H1 (cell line): Measurements from ENCODE around the gene PSMC3IP. TPM values are rescaled to one million over a fixed set of nuclear protein-coding genes. Genes with fewer than 3 reads are reported as not detected.

Experiments
- CTCF ChIA-PET: fragments of 300-600 bp; sonication (Branson Sonifier 250); formaldehyde crosslinking; loops from one replicate; lab custom pipeline; 2021; ENCODE audit not compliant: partially characterized antibody; lab: Charles Lee
- POLR2A ChIA-PET: fragments of 300-600 bp; sonication (Branson Sonifier 250); formaldehyde crosslinking; loops from one replicate; lab custom pipeline; 2021; ENCODE audit warnings: inconsistent platforms; ENCODE audit not compliant: partially characterized antibody; lab: Charles Lee
- DNase-seq, 2 experiments: peaks; one replicate each; pipeline versions ENCODE4 v3.0.0 to v3.0.0-alpha.2; 2010 to 2022; ENCODE audit warnings: low spot score in 2 of 2, low read depth in 1 of 2, mixed read lengths in 1 of 2
- FAIRE-seq: peaks from 2 replicates; lab custom pipeline; 2011; peaks lifted over from hg19 to GRCh38; lab: Jason Lieb, UNC
- H2AFZ ChIP-seq: 2 replicates; pipeline ENCODE4 v1.8.1; 2012; ENCODE audit warnings: low read length, inconsistent platforms
- H2AK5ac ChIP-seq: 2 replicates; pipeline ENCODE4 v1.6.1; 2013; ENCODE audit warnings: low read depth, low read length
- H2BK120ac ChIP-seq: replicated peaks from 2 replicates; pipeline ENCODE3; 2013; ENCODE audit warnings: low read depth, low read length, inconsistent platforms
- H2BK12ac ChIP-seq: 2 replicates; pipeline ENCODE4 v1.6.1; 2013; ENCODE audit warnings: low read depth, low read length
- H2BK15ac ChIP-seq: 2 replicates; pipeline ENCODE4 v1.6.1; 2013; ENCODE audit warnings: low read length
- H2BK20ac ChIP-seq: 2 replicates; pipeline ENCODE4 v1.6.1; 2013; ENCODE audit warnings: low read length
- H2BK5ac ChIP-seq: 2 replicates; pipeline ENCODE4 v1.6.1; 2013; ENCODE audit warnings: low read depth, low read length
- H3K14ac ChIP-seq: 2 replicates; pipeline ENCODE4 v1.6.1; 2013; ENCODE audit warnings: inconsistent platforms; ENCODE audit not compliant: insufficient read length
- H3K18ac ChIP-seq: 2 replicates; pipeline ENCODE4 v1.6.1; 2013; ENCODE audit warnings: low read length; ENCODE audit errors: extremely low read depth
- H3K23ac ChIP-seq: 2 replicates; pipeline ENCODE4 v1.6.1; 2013; ENCODE audit warnings: inconsistent platforms; ENCODE audit not compliant: insufficient read length
- H3K23me2 ChIP-seq: 2 replicates; pipeline ENCODE4 v1.6.1; 2013; ENCODE audit warnings: low read depth, low read length
- H3K27ac ChIP-seq: 2 replicates; pipeline ENCODE4 v1.6.1; 2011; ENCODE audit warnings: low read depth, low read length, inconsistent platforms
- H3K27me3 ChIP-seq, 4 experiments: replicated peaks in 1 of 4; 1 replicate in 1 of 4; 2 replicates in 3 of 4; pipeline versions ENCODE4 v1.6.1 to v1.8.1; 2011 to 2013; ENCODE audit warnings: low read length in 3 of 4, mild to moderate bottlenecking in 3 of 4, inconsistent platforms in 2 of 4, mixed read lengths in 2 of 4, moderate library complexity in 1 of 4; ENCODE audit not compliant: control insufficient read depth in 3 of 4, insufficient read depth in 3 of 4; ENCODE audit errors: extremely low read depth in 1 of 4
- H3K36me3 ChIP-seq, 4 experiments: 2 replicates each; pipeline versions ENCODE4 v1.6.1 to v1.8.1; 2011 to 2013; ENCODE audit warnings: mild to moderate bottlenecking in 4 of 4, low read length in 3 of 4, moderate library complexity in 2 of 4, control low read depth in 1 of 4, inconsistent platforms in 1 of 4; ENCODE audit not compliant: insufficient read depth in 4 of 4, control insufficient read depth in 2 of 4
- H3K4ac ChIP-seq: replicated peaks from 2 replicates; pipeline ENCODE3; 2013; ENCODE audit warnings: low read length, low read depth, mixed read lengths, inconsistent platforms; ENCODE audit not compliant: insufficient read length
- H3K4me1 ChIP-seq, 4 experiments: replicated peaks in 1 of 4; 1 replicate in 1 of 4; 2 replicates in 3 of 4; pipeline versions ENCODE4 v1.6.1 to v1.8.1; 2011 to 2013; ENCODE audit warnings: low read length in 3 of 4, inconsistent platforms in 2 of 4, mixed read lengths in 1 of 4; ENCODE audit not compliant: insufficient read depth in 4 of 4, control insufficient read depth in 3 of 4
- H3K4me2 ChIP-seq, 2 experiments: 2 replicates each; pipeline versions ENCODE4 v1.6.1 to v1.8.1; 2011 to 2013; ENCODE audit warnings: low read depth in 2 of 2, low read length in 2 of 2, control low read depth in 1 of 2, inconsistent platforms in 1 of 2, mild to moderate bottlenecking in 1 of 2; ENCODE audit not compliant: insufficient read depth in 1 of 2
- H3K4me3 ChIP-seq, 4 experiments: fragments of 200-600, 300-600 bp in 1 of 4; sonication (generic), shearing (Covaris generic), sonication (Bioruptor Twin) in 1 of 4; 2 replicates each; pipeline versions ENCODE4 v1.5.1 to v1.8.1; 2011 to 2016; ENCODE audit warnings: low read length in 4 of 4, low read depth in 3 of 4, control low read depth in 2 of 4, inconsistent platforms in 2 of 4, mild to moderate bottlenecking in 2 of 4, mixed read lengths in 1 of 4, moderate library complexity in 1 of 4; ENCODE audit not compliant: insufficient read depth in 2 of 4; ENCODE audit errors: extremely low read depth in 1 of 4
- H3K56ac ChIP-seq: replicated peaks from 2 replicates; pipeline ENCODE3; 2013; ENCODE audit warnings: low read depth, mild to moderate bottlenecking, mixed read lengths, low read length, inconsistent platforms; ENCODE audit not compliant: insufficient read length
- H3K79me1 ChIP-seq: 2 replicates; pipeline ENCODE4 v1.6.1; 2013; ENCODE audit warnings: low read depth, low read length, control low read depth
- H3K79me2 ChIP-seq, 2 experiments: 2 replicates each; pipeline versions ENCODE4 v1.6.1 to v1.8.1; 2012 to 2013; ENCODE audit warnings: low read length in 2 of 2, mild to moderate bottlenecking in 2 of 2, inconsistent platforms in 1 of 2; ENCODE audit not compliant: insufficient read depth in 2 of 2, control insufficient read depth in 1 of 2
- H3K9ac ChIP-seq, 4 experiments: replicated peaks in 1 of 4; 1 replicate in 1 of 4; 2 replicates in 3 of 4; pipeline versions ENCODE4 v1.6.1 to v1.8.1; 2011 to 2013; ENCODE audit warnings: low read depth in 3 of 4, low read length in 3 of 4, control low read depth in 2 of 4, mild to moderate bottlenecking in 2 of 4, moderate library complexity in 2 of 4, inconsistent platforms in 1 of 4; ENCODE audit errors: extremely low read depth in 1 of 4
- H3K9me3 ChIP-seq, 2 experiments: 2 replicates each; pipeline versions ENCODE4 v1.6.1 to v1.8.1; 2012 to 2013; ENCODE audit warnings: mild to moderate bottlenecking in 2 of 2, moderate library complexity in 2 of 2, control low read depth in 1 of 2, inconsistent platforms in 1 of 2, low read depth in 1 of 2, low read length in 1 of 2, mixed read lengths in 1 of 2; ENCODE audit not compliant: insufficient read depth in 2 of 2
- H4K20me1 ChIP-seq, 2 experiments: replicated peaks in 1 of 2; 2 replicates each; pipeline versions ENCODE3 to v1.8.1; 2011 to 2013; ENCODE audit warnings: inconsistent platforms in 2 of 2, low read length in 2 of 2, mild to moderate bottlenecking in 1 of 2; ENCODE audit not compliant: insufficient read depth in 2 of 2, control insufficient read depth in 1 of 2
- H4K5ac ChIP-seq: 2 replicates; pipeline ENCODE4 v1.6.1; 2013; ENCODE audit warnings: low read length, low read depth, mixed read lengths, inconsistent platforms; ENCODE audit not compliant: insufficient read length
- H4K8ac ChIP-seq: 2 replicates; pipeline ENCODE4 v1.8.0; 2013; ENCODE audit warnings: mild to moderate bottlenecking, moderate library complexity, low read length, inconsistent platforms; ENCODE audit not compliant: insufficient read depth; ENCODE audit errors: extremely low read depth
- H4K91ac ChIP-seq: replicated peaks from 2 replicates; pipeline ENCODE3; 2013; ENCODE audit warnings: low read length, mixed read lengths, inconsistent platforms; ENCODE audit not compliant: insufficient read length
- ATF3 ChIP-seq: IDR thresholded peaks from 2 replicates; pipeline ENCODE4 v1.6.1; 2011; ENCODE audit warnings: low read depth, mild to moderate bottlenecking, low read length; ENCODE audit not compliant: insufficient read depth
- CHD1 ChIP-seq: IDR thresholded peaks from 2 replicates; pipeline ENCODE4 v1.6.1; 2012; ENCODE audit warnings: low read depth, low read length, improper control_type of control experiment
- CREB1 ChIP-seq: IDR thresholded peaks from 2 replicates; pipeline ENCODE4 v1.6.1; 2012; ENCODE audit warnings: inconsistent platforms
- GABPA ChIP-seq: IDR thresholded peaks from 2 replicates; pipeline ENCODE4 v1.6.1; 2011; ENCODE audit warnings: mild to moderate bottlenecking, low read length, moderate library complexity, borderline replicate concordance; ENCODE audit not compliant: insufficient read depth
- GTF2F1 ChIP-seq: IDR thresholded peaks from 2 replicates; pipeline ENCODE4 v1.6.1; 2012; ENCODE audit warnings: low read depth, low read length, improper control_type of control experiment, borderline replicate concordance
- HDAC2 ChIP-seq, 2 experiments: fragments of 300-600 bp in 1 of 2; sonication (generic) in 1 of 2; IDR thresholded peaks; 2 replicates each; pipeline ENCODE4 v1.6.1; 2011 to 2012; ENCODE audit warnings: low read depth in 2 of 2, low read length in 2 of 2, mild to moderate bottlenecking in 2 of 2, moderate library complexity in 2 of 2, borderline replicate concordance in 1 of 2, inconsistent platforms in 1 of 2
- KDM5A ChIP-seq: fragments of 200-600 bp; IDR thresholded peaks from 2 replicates; pipeline ENCODE4 v1.7.1; 2012; ENCODE audit warnings: mild to moderate bottlenecking, low read length, inconsistent platforms, mixed read lengths
- RFX5 ChIP-seq: IDR thresholded peaks from 2 replicates; pipeline ENCODE4 v1.6.1; 2011; ENCODE audit warnings: low read depth, low read length, improper control_type of control experiment, borderline replicate concordance
- SIN3A ChIP-seq, 2 experiments: IDR thresholded peaks in 1 of 2; conservative IDR thresholded peaks in 1 of 2; 2 replicates each; pipeline ENCODE4 v1.6.1; 2011 to 2012; ENCODE audit warnings: low read length in 2 of 2, improper control_type of control experiment in 1 of 2, low read depth in 1 of 2, mild to moderate bottlenecking in 1 of 2
- SIRT6 ChIP-seq: IDR thresholded peaks from one replicate; pipeline ENCODE4 v1.7.1; 2012; ENCODE audit warnings: low read length, inconsistent platforms
- TBP ChIP-seq: IDR thresholded peaks from 2 replicates; pipeline ENCODE4 v1.6.1; 2011; ENCODE audit warnings: low read depth, low read length, improper control_type of control experiment
- WGBS, 2 experiments: shearing (Covaris generic) in 1 of 2; methylation state at CpG; one replicate each; pipeline versions ENCODE4 v1.1.6 to v1.1.7; 2013 to 2015; ENCODE audit warnings: low lambda C conversion rate in 2 of 2, mixed read lengths in 2 of 2, inconsistent platforms in 1 of 2, low coverage in 1 of 2, missing lambda C conversion rate in 1 of 2; ENCODE audit not compliant: insufficient replicate concordance in 2 of 2, insufficient coverage in 1 of 2, insufficient read length in 1 of 2; ENCODE audit errors: extremely low coverage in 1 of 2, missing lambda C conversion rate in 1 of 2; 5-methylcytosine and 5-hydroxymethylcytosine counted together
- polyA plus RNA-seq, 7 experiments: library from polyadenylated mRNA; depleted of rRNA in 3 of 7; stranded (reverse) in 5 of 7; unstranded in 2 of 7; fragments of >200 nt in 5 of 7; fragments of 200-250 nt in 2 of 7; gene quantifications; 1 replicate in 5 of 7; 2 replicates in 1 of 7; 4 replicates in 1 of 7; pipeline versions ENCODE4 v1.2.1 to v1.2.3, GENCODE V29; 2011 to 2013; ENCODE audit warnings: missing spikeins in 2 of 7, mixed read lengths in 2 of 7
- total RNA-seq: library from RNA; stranded (reverse); fragmentation: NEBNext Ultra II Directional; extraction: Animal tissue kit (Norgen Biotek cat#: 25700); gene quantifications from 2 replicates; pipeline ENCODE4 v1.2.1, GENCODE V29; 2021
- TF ChIP-seq, protein P1 (sequence below): IDR thresholded peaks from 2 replicates; pipeline ENCODE4 v1.6.1; 2012; ENCODE audit warnings: low read length, inconsistent platforms

Gene PSMC3IP
- total and polyA plus RNA-seq, 2 of the 8 experiments (the other 6 are each of a cell fraction or from before 2014, with no cell fraction given) = 11.5 to 21.9 TPM

DNA sequence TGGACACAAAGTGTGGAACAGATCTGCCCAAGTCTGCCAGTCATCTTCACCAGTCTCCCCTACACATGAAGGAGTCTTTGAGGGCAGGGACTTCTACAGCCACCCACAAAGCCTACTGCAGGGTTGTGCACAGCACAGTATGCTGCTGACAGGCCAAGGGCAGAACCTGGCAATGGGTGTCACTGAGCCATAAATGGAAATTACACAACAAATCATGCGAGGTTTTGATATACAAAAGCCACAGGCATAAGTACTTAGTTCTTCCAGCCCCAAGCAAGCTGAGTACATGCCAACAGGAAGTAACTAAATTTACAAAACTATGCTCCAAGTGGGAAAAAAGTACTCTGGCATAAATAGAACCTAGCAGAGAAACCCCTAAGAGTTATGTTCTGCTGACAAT, 7.8 kb upstream of the PSMC3IP start:
- no peak overlapping the region for H2AFZ ChIP-seq
- POLR2A ChIA-PET = interaction anchor here (1.4 kb wide), 1 partner anchor 12 kb away, joined by 3 read pairs; no protein-coding TSS in a partner anchor
- no peak overlapping the region for H3K18ac ChIP-seq
- TF ChIP-seq TBP (no peak), GABPA (no peak), HDAC2 (IDR thresholded peaks at IDR 0.05; ENCODE audit: borderline replicate concordance in 1 of 2, low read depth in 2 of 2, low read length in 2 of 2) (no peak), SIN3A (conservative IDR thresholded peaks at IDR 0.05 in 1 of 2, IDR thresholded peaks at IDR 0.05 in 1 of 2; ENCODE audit: low read depth in 1 of 2, low read length in 2 of 2) (no peak), SIRT6 (no peak), CHD1 (no peak), RFX5 (no peak), CREB1 (no peak), GTF2F1 (no peak), KDM5A (no peak), ATF3 (no peak)
- TF ChIP-seq, protein P1, sequence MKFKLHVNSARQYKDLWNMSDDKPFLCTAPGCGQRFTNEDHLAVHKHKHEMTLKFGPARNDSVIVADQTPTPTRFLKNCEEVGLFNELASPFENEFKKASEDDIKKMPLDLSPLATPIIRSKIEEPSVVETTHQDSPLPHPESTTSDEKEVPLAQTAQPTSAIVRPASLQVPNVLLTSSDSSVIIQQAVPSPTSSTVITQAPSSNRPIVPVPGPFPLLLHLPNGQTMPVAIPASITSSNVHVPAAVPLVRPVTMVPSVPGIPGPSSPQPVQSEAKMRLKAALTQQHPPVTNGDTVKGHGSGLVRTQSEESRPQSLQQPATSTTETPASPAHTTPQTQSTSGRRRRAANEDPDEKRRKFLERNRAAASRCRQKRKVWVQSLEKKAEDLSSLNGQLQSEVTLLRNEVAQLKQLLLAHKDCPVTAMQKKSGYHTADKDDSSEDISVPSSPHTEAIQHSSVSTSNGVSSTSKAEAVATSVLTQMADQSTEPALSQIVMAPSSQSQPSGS = no peak

More for the DNA sequence above, 7.8 kb upstream of the PSMC3IP start:
- Histone ChIP-seq H2BK120ac (no peak overlapping the region), H3K9ac (no peak overlapping the region), H3K27ac (no peak overlapping the region), H4K5ac (no peak overlapping the region), H2BK12ac (no peak overlapping the region), H2BK15ac (no peak overlapping the region), H4K91ac (no peak overlapping the region), H3K23ac (no peak overlapping the region), H3K23me2 (no peaks in the 10 kb centered on the region), H3K4me1 (no peaks in the 10 kb centered on the region), H2BK20ac (no peak overlapping the region), H4K8ac (no peak overlapping the region), H3K9me3 (no peaks in the 10 kb centered on the region), H3K4me2 (no peak overlapping the region), H4K20me1 (peaks cover 0 to 2% of the 10 kb centered on the region in 2 experiments), H2BK5ac (no peak overlapping the region), H3K27me3 (no peaks in the 10 kb centered on the region), H3K56ac (no peak overlapping the region), H3K79me1 (no peaks in the 10 kb centered on the region), H3K36me3 (peaks cover 14 to 55% (median 33%) of the 10 kb centered on the region in 4 experiments), H3K79me2 (no peaks in the 10 kb centered on the region), H3K4ac (no peak overlapping the region), H3K4me3 (no peak overlapping the region), H2AK5ac (no peak overlapping the region), H3K14ac (no peak overlapping the region)
- 100% methylated on average over 1 of the region's 1 CpG; no CpG with 5 or more reads in 1 of the 2 experiments for WGBS, 2 experiments
- CTCF ChIA-PET = interaction anchor here (1.4 to 1.5 kb wide), 2 partner anchors 23 to 35 kb away, joined by 3 to 4 read pairs; partner anchors contain the start of gene RETREG3
- DNase-seq (no peak), FAIRE-seq (no peak)
